GM08714 (cell line): Measurements from ENCODE around the gene FIGN.

Source experiments
- H3K4me3 ChIP-seq: fragments of 200-500 bp; sonication (Bioruptor generic); 2 replicates; pipeline ENCODE4 v1.5.1; 2014; ENCODE audit warnings: mild to moderate bottlenecking, low read length, inconsistent platforms
- ZNF274 ChIP-seq: IDR thresholded peaks from 2 replicates; pipeline ENCODE4 v1.6.1; 2012; ENCODE audit warnings: mild to moderate bottlenecking, low read depth, low read length

FIGN gene

GRCh38 chr2:163755366-163755765 lies 19.6 kb upstream of the FIGN start:
- TF ChIP-seq ZNF274 = no peak

GRCh38 chr2:163753726-163754125 lies 17.9 kb upstream of the FIGN start:
- no peak for TF ChIP-seq ZNF274
- no peak overlapping the region for H3K4me3 ChIP-seq

More at GRCh38 chr2:163755366-163755765, 19.6 kb upstream of the FIGN start:
- no peak overlapping the region for H3K4me3 ChIP-seq

- TF ChIP-seq ZNF274 = no peak
- H3K4me3 ChIP-seq = no peak overlapping the region
Measured at GRCh38 chr2:163752267-163752666, 16.5 kb upstream of the FIGN start.

GRCh38 chr2:163751696-163752095 lies 15.9 kb upstream of the FIGN start:
- no peak for TF ChIP-seq ZNF274
- H3K4me3 ChIP-seq = no peak overlapping the region

GRCh38 chr2:163748420-163748819 lies 12.6 kb upstream of the FIGN start:
- no peak overlapping the region for H3K4me3 ChIP-seq

GRCh38 chr2:163741435-163741834 lies 5.6 kb upstream of the FIGN start:
- TF ChIP-seq ZNF274 = no peak
- no peak overlapping the region for H3K4me3 ChIP-seq

More at GRCh38 chr2:163748420-163748819, 12.6 kb upstream of the FIGN start:
- TF ChIP-seq ZNF274 = no peak

GRCh38 chr2:163737563-163737962 lies 1.8 kb upstream of the FIGN start:
- TF ChIP-seq ZNF274 = no peak
- H3K4me3 ChIP-seq = no peak overlapping the region

- no peak overlapping the region for H3K4me3 ChIP-seq
- no peak for TF ChIP-seq ZNF274
Measured at GRCh38 chr2:163737190-163737439, 1.3 kb upstream of the FIGN start.

- TF ChIP-seq ZNF274 = no peak
- H3K4me3 ChIP-seq = peak overlapping the region; percentile 31; the same call in 1 of the 2 replicates
Measured at GRCh38 chr2:163736433-163737189, 803 bp upstream of the FIGN start.

GRCh38 chr2:163734881-163735684 lies 725 bp downstream of the FIGN start:
- TF ChIP-seq ZNF274 = no peak
- H3K4me3 ChIP-seq = peak overlapping the region; percentile 31; the same call in 1 of the 2 replicates

- no peak for TF ChIP-seq ZNF274
- no peak overlapping the region; the same call in 1 of the 2 replicates for H3K4me3 ChIP-seq
Measured at GRCh38 chr2:163734401-163734800, 1.4 kb downstream of the FIGN start.

GRCh38 chr2:163733956-163734355 lies 1.9 kb downstream of the FIGN start:
- no peak overlapping the region for H3K4me3 ChIP-seq
- no peak for TF ChIP-seq ZNF274

- no peak overlapping the region for H3K4me3 ChIP-seq
- TF ChIP-seq ZNF274 = no peak
Measured at GRCh38 chr2:163733301-163733938, 2.4 kb downstream of the FIGN start.

GRCh38 chr2:163732727-163733126 lies 3.1 kb downstream of the FIGN start:
- no peak overlapping the region for H3K4me3 ChIP-seq
- no peak for TF ChIP-seq ZNF274

GRCh38 chr2:163731735-163732134 lies 4.1 kb downstream of the FIGN start:
- H3K4me3 ChIP-seq = no peak overlapping the region

GRCh38 chr2:163730556-163730955 lies 5.3 kb downstream of the FIGN start:
- TF ChIP-seq ZNF274 = no peak
- H3K4me3 ChIP-seq = no peak overlapping the region

More at GRCh38 chr2:163731735-163732134, 4.1 kb downstream of the FIGN start:
- TF ChIP-seq ZNF274 = no peak
